ENCODE results near the gene PARP11. TPM values are rescaled to one million over a fixed set of nuclear protein-coding genes. Genes with fewer than 3 reads are reported as not detected.

Gene PARP11
- total and polyA plus RNA-seq, 2 of the 8 experiments (the other 6 are each of a cell fraction or from before 2014, with no cell fraction given): 4.2 to 13.3 TPM

DNA sequence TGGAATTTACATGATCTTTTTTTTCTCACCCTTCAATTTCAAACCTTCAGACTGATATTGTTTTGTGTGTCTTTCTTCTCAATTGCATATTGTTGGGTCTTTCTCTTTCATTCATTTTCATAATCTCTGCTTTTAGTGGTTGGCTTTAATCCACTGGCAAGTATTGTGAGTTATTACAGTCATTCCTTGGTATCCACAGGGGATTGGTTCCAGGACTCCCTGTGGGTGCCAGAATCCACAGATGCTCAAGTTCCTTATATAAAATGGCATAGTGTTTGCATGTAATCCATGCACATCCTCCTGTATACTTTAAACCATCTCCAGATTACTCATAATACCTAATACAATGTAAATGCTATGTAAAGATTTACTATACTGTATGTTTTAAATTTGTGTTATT, 29.7 kb upstream of the PARP11 start:
- H2BK5ac ChIP-seq (ENCODE audit: low read depth, low read length): no peak overlapping the region
- H3K18ac ChIP-seq (ENCODE audit: extremely low read depth, low read length): no peak overlapping the region
- no peak overlapping the region for H3K9ac ChIP-seq (replicated peaks in 1 of 4; ENCODE audit: extremely low read depth in 1 of 4, low read depth in 3 of 4, low read length in 3 of 4)
- H3K14ac ChIP-seq (ENCODE audit: insufficient read length): no peak overlapping the region
- DNase-seq (ENCODE audit: low read depth in 1 of 2, low spot score in 2 of 2): no peak
- H3K27me3 ChIP-seq (replicated peaks in 1 of 4; ENCODE audit: control insufficient read depth in 3 of 4, extremely low read depth in 1 of 4, insufficient read depth in 3 of 4, low read length in 3 of 4): no peaks in the 10 kb centered on the region; a peak in 1 of 7 replicates
- H4K5ac ChIP-seq (ENCODE audit: insufficient read length, low read depth, low read length): no peak overlapping the region
- H2BK15ac ChIP-seq (ENCODE audit: low read length): no peak overlapping the region
- no peaks in the 10 kb centered on the region for H3K9me3 ChIP-seq (ENCODE audit: insufficient read depth in 2 of 2, low read depth in 1 of 2, low read length in 1 of 2)
- H4K20me1 ChIP-seq (replicated peaks in 1 of 2; ENCODE audit: control insufficient read depth in 1 of 2, insufficient read depth in 2 of 2, low read length in 2 of 2): no peaks in the 10 kb centered on the region
- no peak overlapping the region for H3K4me2 ChIP-seq (ENCODE audit: insufficient read depth in 1 of 2, low read depth in 2 of 2, low read length in 2 of 2)
- H3K56ac ChIP-seq (replicated peaks; ENCODE audit: insufficient read length, low read depth, low read length): no peak overlapping the region
- CTCF ChIA-PET (ENCODE audit: partially characterized antibody): no interaction called here
- no peak overlapping the region for H3K4me3 ChIP-seq (ENCODE audit: extremely low read depth in 1 of 4, insufficient read depth in 2 of 4, low read depth in 3 of 4, low read length in 4 of 4)
- no peak overlapping the region for H2BK120ac ChIP-seq (replicated peaks; ENCODE audit: low read depth, low read length)
- no peak overlapping the region for H2BK20ac ChIP-seq (ENCODE audit: low read length)
- no peaks in the 10 kb centered on the region for H3K36me3 ChIP-seq (ENCODE audit: control insufficient read depth in 2 of 4, insufficient read depth in 4 of 4, low read length in 3 of 4)
- H2AK5ac ChIP-seq (ENCODE audit: low read depth, low read length): no peak overlapping the region
- FAIRE-seq: no peak
- H3K23me2 ChIP-seq (ENCODE audit: low read depth, low read length): no peaks in the 10 kb centered on the region
- H3K4me1 ChIP-seq (replicated peaks in 1 of 4; ENCODE audit: control insufficient read depth in 3 of 4, insufficient read depth in 4 of 4, low read length in 3 of 4): no peaks in the 10 kb centered on the region
- no peak overlapping the region for H4K8ac ChIP-seq (ENCODE audit: extremely low read depth, insufficient read depth, low read length)
- H3K23ac ChIP-seq (ENCODE audit: insufficient read length): no peak overlapping the region
- H3K79me2 ChIP-seq (ENCODE audit: control insufficient read depth in 1 of 2, insufficient read depth in 2 of 2, low read length in 2 of 2): no peaks in the 10 kb centered on the region
- no peak overlapping the region for H3K27ac ChIP-seq (ENCODE audit: low read depth, low read length)
- POLR2A ChIA-PET (ENCODE audit: partially characterized antibody): no interaction called here
- H3K79me1 ChIP-seq (ENCODE audit: low read depth, low read length): no peaks in the 10 kb centered on the region
- H2BK12ac ChIP-seq (ENCODE audit: low read depth, low read length): no peak overlapping the region
- no peak overlapping the region for H4K91ac ChIP-seq (replicated peaks; ENCODE audit: insufficient read length, low read length)
- H2AFZ ChIP-seq (ENCODE audit: low read length): no peak overlapping the region
- H3K4ac ChIP-seq (replicated peaks; ENCODE audit: insufficient read length, low read depth, low read length): no peak overlapping the region
- TF ChIP-seq JUN (IDR thresholded peaks at IDR 0.05; ENCODE audit: low read depth, low read length): no peak
- TF ChIP-seq RFX5 (IDR thresholded peaks at IDR 0.05; ENCODE audit: borderline replicate concordance, low read depth, low read length): no peak
- TF ChIP-seq EP300 (IDR thresholded peaks at IDR 0.05; ENCODE audit: borderline replicate concordance in 1 of 2, low read depth in 2 of 2, low read length in 2 of 2): no peak
- no peak for TF ChIP-seq TBP (IDR thresholded peaks at IDR 0.05; ENCODE audit: low read depth, low read length)
- TF ChIP-seq RBBP5 (IDR thresholded peaks at IDR 0.05; ENCODE audit: borderline replicate concordance, low read depth, low read length): no peak
- TF ChIP-seq ZNF274 (IDR thresholded peaks at IDR 0.05; ENCODE audit: borderline replicate concordance, extremely low read depth, low read length): no peak
- TF ChIP-seq HDAC6 (IDR thresholded peaks at IDR 0.05; ENCODE audit: low read depth, low read length): no peak
- no peak for TF ChIP-seq SIRT6 (IDR thresholded peaks at IDR 0.05; ENCODE audit: low read length)
- TF ChIP-seq BACH1 (IDR thresholded peaks at IDR 0.05; ENCODE audit: low read length): no peak
- TF ChIP-seq, protein P1, sequence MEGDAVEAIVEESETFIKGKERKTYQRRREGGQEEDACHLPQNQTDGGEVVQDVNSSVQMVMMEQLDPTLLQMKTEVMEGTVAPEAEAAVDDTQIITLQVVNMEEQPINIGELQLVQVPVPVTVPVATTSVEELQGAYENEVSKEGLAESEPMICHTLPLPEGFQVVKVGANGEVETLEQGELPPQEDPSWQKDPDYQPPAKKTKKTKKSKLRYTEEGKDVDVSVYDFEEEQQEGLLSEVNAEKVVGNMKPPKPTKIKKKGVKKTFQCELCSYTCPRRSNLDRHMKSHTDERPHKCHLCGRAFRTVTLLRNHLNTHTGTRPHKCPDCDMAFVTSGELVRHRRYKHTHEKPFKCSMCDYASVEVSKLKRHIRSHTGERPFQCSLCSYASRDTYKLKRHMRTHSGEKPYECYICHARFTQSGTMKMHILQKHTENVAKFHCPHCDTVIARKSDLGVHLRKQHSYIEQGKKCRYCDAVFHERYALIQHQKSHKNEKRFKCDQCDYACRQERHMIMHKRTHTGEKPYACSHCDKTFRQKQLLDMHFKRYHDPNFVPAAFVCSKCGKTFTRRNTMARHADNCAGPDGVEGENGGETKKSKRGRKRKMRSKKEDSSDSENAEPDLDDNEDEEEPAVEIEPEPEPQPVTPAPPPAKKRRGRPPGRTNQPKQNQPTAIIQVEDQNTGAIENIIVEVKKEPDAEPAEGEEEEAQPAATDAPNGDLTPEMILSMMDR (IDR thresholded peaks at IDR 0.05; ENCODE audit: control extremely low read depth in 1 of 3, insufficient read depth in 1 of 3, low read depth in 1 of 3, low read length in 3 of 3): no peak
- TF ChIP-seq EZH2 (IDR thresholded peaks at IDR 0.05; ENCODE audit: low read depth, low read length, severe bottlenecking): no peak
- TF ChIP-seq NRF1 (IDR thresholded peaks at IDR 0.05; ENCODE audit: low read depth, low read length): no peak
